GM15510 (cell line): Measurements from ENCODE around the gene KRAS.

Experiments used
- POLR2A ChIP-seq: IDR thresholded peaks from 3 replicates; pipeline ENCODE4 v1.6.1; 2011; ENCODE audit warnings: borderline replicate concordance; ENCODE audit not compliant: insufficient read length; ENCODE audit errors: extremely low read depth

KRAS gene

DNA sequence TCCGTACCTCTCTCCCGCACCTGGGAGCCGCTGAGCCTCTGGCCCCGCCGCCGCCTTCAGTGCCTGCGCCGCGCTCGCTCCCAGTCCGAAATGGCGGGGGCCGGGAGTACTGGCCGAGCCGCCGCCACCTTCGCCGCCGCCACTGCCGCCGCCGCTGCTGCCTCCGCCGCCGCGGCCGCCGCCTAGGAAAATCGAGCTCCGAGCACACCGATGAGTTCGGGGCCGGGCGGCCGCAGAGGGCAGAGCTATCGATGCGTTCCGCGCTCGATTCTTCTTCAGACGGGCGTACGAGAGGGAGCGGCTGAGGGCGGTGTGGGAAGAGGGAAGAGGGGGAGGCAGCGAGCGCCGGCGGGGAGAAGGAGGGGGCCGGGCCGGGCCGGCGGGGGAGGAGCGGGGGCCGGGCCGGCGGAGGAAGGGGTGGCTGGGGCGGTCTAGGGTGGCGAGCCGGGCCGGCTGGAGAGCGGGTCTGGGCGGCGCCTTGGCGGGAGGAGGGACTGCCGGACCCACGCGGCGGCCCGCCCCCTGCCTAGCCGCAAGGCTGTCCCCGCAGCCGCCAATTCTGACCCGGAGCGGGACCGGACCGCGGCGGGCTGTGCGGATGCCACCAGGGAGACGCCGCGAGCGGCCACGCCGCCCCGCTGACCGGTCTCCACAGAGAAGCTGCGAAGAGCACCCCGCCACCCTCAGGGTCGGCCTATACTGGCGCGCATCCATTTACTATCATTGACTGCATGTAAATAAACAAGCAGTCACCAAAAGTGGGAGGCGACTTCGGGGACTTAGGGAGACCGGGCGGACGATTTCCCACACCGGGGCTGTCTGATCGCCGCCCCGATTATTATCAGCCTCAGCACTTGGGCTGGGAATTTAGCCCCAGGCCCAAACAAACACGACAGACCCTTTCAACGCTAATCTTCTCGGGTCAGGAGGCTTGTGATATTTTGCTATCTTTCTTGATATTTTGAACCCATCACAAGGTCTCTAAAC lies at the start of gene KRAS:
TSS of gene KRAS (minus strand) at position 186 of the 987 bp plus-strand sequence.
- peak; percentile 74 for TF ChIP-seq POLR2A

DNA sequence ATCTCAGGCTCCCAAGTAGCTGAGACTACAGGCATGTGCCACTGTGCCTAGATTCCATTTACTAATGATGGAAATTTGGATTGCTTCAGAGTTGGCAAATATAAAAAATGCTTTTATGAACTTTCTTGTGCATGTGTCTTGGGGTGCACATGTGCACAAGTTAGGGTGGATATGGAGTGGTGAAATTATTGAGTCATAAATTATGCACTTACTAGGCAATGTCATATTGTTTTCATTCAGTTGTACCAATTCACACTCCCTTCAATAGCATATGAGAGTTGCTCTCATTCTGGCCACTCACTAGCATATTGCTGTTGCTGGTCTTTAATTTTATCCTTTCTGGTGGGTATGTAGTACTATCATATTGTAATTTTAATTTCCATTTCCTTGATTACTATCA lies 45.7 kb upstream of the KRAS start:
- TF ChIP-seq POLR2A = no peak

DNA sequence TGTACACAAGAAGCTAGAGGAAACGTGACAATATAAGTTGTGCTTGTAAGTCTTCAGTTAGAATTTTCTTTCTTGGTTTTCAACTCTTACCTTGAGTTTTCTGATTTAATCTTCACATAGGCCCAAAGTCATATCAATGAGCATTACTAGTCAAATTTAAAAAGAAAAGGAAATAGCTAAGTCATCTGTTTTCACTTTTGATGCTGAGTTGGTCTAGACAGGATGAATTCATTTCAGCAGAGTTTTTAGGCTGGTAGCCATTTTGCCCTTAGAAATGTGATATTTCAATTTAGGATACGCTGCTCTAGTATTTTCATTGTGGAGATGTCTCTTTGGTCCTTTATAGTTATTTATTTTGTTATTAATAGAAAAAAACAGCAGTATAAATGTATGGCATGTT lies 44.6 kb upstream of the KRAS start:
- no peak for TF ChIP-seq POLR2A

DNA sequence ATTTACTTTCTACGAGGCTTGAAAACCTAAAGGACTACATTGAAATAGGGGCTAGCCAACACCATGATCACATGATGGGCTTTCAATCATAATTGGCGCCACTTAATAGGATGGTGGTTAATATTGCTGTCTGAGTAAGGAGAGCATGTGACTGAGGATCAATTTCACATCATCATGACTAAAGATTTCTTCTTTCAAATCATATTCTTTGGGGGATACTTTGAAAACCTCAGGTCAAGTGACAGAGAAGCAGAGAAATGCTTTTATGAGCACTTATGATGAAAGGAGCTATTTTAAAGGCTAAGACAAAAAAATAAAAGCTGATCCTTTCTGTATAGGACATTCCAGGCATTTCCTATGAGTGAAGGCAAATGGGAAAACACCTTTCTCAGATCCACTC lies 42.9 kb upstream of the KRAS start:
- no peak for TF ChIP-seq POLR2A

DNA sequence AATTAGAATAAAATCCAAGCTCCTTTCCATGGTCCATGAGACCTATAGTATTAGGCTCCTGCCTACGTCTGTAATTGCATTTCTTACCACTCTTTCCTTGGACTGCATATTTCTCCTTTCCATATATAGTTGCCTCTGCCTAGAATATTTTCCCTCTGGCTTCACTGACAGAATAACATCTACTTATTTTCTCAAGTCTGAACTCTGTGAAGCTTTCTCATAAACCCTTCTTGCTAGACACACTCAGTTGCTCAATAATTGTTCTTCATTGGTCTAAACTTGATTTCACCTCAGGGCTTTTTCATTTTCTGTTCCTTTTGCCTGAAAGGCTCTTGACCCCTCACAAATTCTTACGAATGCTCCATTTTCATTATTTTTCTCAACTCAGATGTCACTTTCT lies 36.9 kb upstream of the KRAS start:
- no peak for TF ChIP-seq POLR2A

- TF ChIP-seq POLR2A = no peak
Measured at GRCh38 chr12:25286837-25287236, 36.1 kb upstream of the KRAS start.

GRCh38 chr12:25284024-25284423 lies 33.3 kb upstream of the KRAS start:
- TF ChIP-seq POLR2A = no peak

- no peak for TF ChIP-seq POLR2A
Measured at GRCh38 chr12:25283006-25283405, 32.3 kb upstream of the KRAS start.

DNA sequence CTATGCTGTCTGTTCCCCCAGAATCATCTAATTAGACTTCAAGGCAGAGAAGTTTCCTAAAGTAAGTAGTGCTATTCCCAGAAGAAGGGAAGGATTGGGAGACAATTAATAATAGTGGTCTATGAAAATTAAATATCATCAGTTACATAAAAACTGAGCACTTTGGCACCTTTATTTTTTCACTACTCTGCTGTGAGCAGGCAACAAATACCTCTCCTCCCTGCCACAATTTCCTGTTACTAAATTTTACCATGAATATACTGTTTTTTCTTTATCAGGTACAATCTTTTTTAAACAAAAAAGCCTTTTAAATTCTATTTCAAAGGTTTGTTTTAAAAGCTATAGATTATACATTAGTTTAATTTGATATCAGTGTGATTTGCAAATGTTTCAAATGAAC lies 29.4 kb upstream of the KRAS start:
- no peak for TF ChIP-seq POLR2A

DNA sequence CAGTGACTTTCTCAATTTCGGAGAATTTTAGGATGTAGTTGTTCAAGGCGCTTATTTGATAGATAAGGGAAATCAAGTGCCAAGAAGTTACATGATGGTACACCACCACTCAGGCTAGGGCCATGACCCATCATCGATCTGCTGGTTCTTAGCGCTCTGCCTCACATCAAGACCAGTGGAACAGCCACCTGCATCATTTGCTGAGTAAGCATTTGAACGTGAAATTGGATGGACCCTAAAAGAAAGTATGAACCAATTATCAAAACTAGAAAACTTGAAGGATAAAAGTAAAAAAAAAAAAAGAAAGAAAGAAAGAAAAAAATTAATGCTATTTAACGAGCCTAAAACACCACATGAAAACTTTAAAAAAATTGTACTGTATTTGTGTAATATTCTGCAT lies 27.5 kb upstream of the KRAS start:
- TF ChIP-seq POLR2A = no peak

DNA sequence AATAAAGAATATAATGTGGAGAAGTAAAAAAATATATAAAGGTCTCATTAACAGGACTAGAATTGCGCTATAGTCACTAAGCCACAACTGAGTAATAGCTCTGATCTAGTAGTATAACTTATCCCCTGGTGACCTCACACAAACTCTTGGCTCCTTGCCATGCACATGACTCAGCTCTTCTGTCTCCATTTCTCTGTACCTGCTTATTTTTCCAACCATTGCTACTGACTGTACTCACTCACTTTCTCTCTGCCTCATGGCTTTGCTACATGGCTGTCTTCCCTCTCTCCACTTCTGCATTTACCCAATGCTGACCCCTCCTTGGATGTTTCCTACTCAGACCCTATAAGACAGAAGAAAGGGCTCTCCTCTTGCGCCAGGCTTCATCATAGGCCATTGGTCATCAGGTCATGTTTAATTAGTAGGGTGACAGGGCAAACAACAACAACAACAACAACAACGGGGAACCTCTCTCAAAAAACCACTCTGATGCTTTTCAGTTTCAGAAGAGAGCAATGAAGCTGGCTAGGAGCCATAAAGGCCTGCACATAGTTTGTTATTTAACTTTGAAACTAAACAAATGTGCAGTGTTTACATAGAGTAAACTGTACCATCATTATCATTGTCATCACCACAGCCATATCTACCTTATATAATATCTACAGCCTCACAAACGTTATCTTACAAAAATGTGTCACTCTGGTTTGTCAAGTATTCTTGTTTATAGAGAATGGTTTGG lies 25.6 kb upstream of the KRAS start:
- TF ChIP-seq POLR2A = no peak

- TF ChIP-seq POLR2A = no peak
Measured at GRCh38 chr12:25271486-25272098, 20.9 kb upstream of the KRAS start.

- TF ChIP-seq POLR2A = no peak
Measured at GRCh38 chr12:25269701-25270100, 19.0 kb upstream of the KRAS start.

- no peak for TF ChIP-seq POLR2A
Measured at GRCh38 chr12:25266497-25266896, 15.8 kb upstream of the KRAS start.

GRCh38 chr12:25264862-25265261 lies 14.1 kb upstream of the KRAS start:
- TF ChIP-seq POLR2A = no peak

DNA sequence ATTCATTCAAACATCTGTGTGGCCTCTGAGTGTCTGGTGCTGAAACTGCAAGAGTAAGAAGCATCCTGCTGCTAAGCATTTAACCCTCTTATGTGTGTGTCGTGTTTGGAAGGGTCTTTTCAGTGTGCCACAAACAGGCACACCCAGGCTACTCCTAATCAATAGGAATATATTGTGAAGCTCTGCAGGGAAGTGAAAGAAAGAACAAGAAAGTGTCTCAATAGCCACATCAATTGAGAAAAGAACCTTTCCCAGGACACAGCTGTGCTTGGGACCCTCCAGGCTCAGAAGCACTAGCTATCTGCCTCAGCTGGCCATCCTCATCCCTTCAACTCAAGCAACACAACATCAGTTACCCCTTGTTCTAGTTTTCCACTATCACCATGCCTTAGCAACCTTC lies 13.4 kb upstream of the KRAS start:
- no peak for TF ChIP-seq POLR2A

GRCh38 chr12:25263594-25263993 lies 12.9 kb upstream of the KRAS start:
- TF ChIP-seq POLR2A = no peak
